B cell (primary cell): ENCODE results near the gene PCNX3. TPM values are rescaled to one million over a fixed set of nuclear protein-coding genes. Genes with fewer than 3 reads are reported as not detected.
A peak's percentile ranks its signal among the peaks of the same experiment; 100 is the strongest.

ENCODE experiments used
- ATAC-seq: fragments of 200-7000 bp; cut with Tn5 transposase; one replicate; pipeline ENCODE4 v1.10.0; 2021; ENCODE audit warnings: low read depth, mild to moderate bottlenecking, moderate number of reproducible peaks, moderate library complexity
- CTCF ChIA-PET: fragments of 350-600 bp; sonication (Branson Sonifier 250); formaldehyde crosslinking; loops from one replicate; lab custom pipeline; 2021; ENCODE audit warnings: antibody characterized with exemption, inconsistent platforms; lab: Charles Lee
- POLR2A ChIA-PET: fragments of 350-600 bp; sonication (Branson Sonifier 250); formaldehyde crosslinking; loops from one replicate; lab custom pipeline; 2021; ENCODE audit warnings: antibody characterized with exemption; lab: Charles Lee
- DNase-seq: peaks from one replicate; pipeline ENCODE4 v3.0.0; 2013
- H2AFZ ChIP-seq: 2 replicates; pipeline ENCODE4 v1.6.1; 2012; ENCODE audit warnings: mild to moderate bottlenecking, low read depth, low read length; ENCODE audit not compliant: insufficient read depth, poor library complexity, severe bottlenecking
- H3K27ac ChIP-seq, 2 donors: 1 replicate in 1 of 2; 2 replicates in 1 of 2; pipeline ENCODE4 v1.5.1; 2012 to 2013; ENCODE audit warnings: low read length in 2 of 2, mild to moderate bottlenecking in 2 of 2, moderate library complexity in 1 of 2
- H3K27me3 ChIP-seq, 4 experiments: fragments of 200-600 bp in 1 of 4; sonication (generic) in 1 of 4; replicated peaks in 1 of 4; 1 replicate in 2 of 4; 2 replicates in 2 of 4; pipeline versions ENCODE4 v1.6.1 to v1.7.0; 2013 to 2016; ENCODE audit warnings: low read length in 3 of 4, mild to moderate bottlenecking in 2 of 4, mixed read lengths in 1 of 4, moderate library complexity in 1 of 4; ENCODE audit not compliant: insufficient read depth in 4 of 4, control insufficient read depth in 3 of 4; ENCODE audit errors: control extremely low read depth in 1 of 4
- H3K36me3 ChIP-seq, 2 experiments: replicated peaks in 1 of 2; 1 replicate in 1 of 2; 2 replicates in 1 of 2; pipeline versions ENCODE4 v1.6.1 to v1.7.1; 2013; ENCODE audit warnings: low read length in 1 of 2; ENCODE audit not compliant: insufficient read depth in 2 of 2, control insufficient read depth in 1 of 2; ENCODE audit errors: control extremely low read depth in 1 of 2, extremely low read depth in 1 of 2
- H3K4me1 ChIP-seq, 2 donors: fragments of 200-600 bp in 1 of 2; sonication (generic) in 1 of 2; 1 replicate in 1 of 2; 2 replicates in 1 of 2; pipeline versions ENCODE4 v1.5.1 to v1.6.1; 2013 to 2017; ENCODE audit warnings: low read length in 2 of 2; ENCODE audit not compliant: control insufficient read depth in 2 of 2, insufficient read depth in 2 of 2
- H3K4me2 ChIP-seq: replicated peaks from 2 replicates; pipeline ENCODE3; 2012; ENCODE audit warnings: mild to moderate bottlenecking, low read depth, low read length; ENCODE audit not compliant: poor library complexity, severe bottlenecking
- H3K4me3 ChIP-seq, 5 experiments: fragments of 200-600 bp in 1 of 5; sonication (generic) in 1 of 5; 1 replicate in 3 of 5; 2 replicates in 2 of 5; pipeline versions ENCODE4 v1.5.1 to v1.7.0; 2011 to 2016; ENCODE audit warnings: low read length in 4 of 5, mild to moderate bottlenecking in 4 of 5, low read depth in 2 of 5, control low read depth in 1 of 5, moderate library complexity in 1 of 5; ENCODE audit not compliant: insufficient read depth in 1 of 5; ENCODE audit errors: control extremely low read depth in 1 of 5, extremely low read depth in 1 of 5
- H3K79me2 ChIP-seq: fragments of 200-600 bp; sonication (generic); one replicate; pipeline ENCODE4 v1.6.0; 2016; ENCODE audit warnings: low read length; ENCODE audit not compliant: control insufficient read depth, insufficient read depth
- H3K9ac ChIP-seq: fragments of 200-600 bp; sonication (generic); 2 replicates; pipeline ENCODE4 v1.6.1; 2017; ENCODE audit warnings: mild to moderate bottlenecking, low read length, moderate library complexity
- H3K9me3 ChIP-seq, 3 donors: one replicate each; pipeline versions ENCODE4 v1.6.1 to v1.7.1; 2013; ENCODE audit warnings: low read length in 2 of 3; ENCODE audit not compliant: control insufficient read depth in 2 of 3, insufficient read depth in 1 of 3; ENCODE audit errors: control extremely low read depth in 1 of 3
- H4K20me1 ChIP-seq: 2 replicates; pipeline ENCODE4 v1.6.0; 2012; ENCODE audit warnings: mild to moderate bottlenecking, low read length; ENCODE audit not compliant: insufficient read depth, control insufficient read depth, poor library complexity, severe bottlenecking
- H3K27ac Mint-ChIP-seq: one replicate; pipeline ENCODE4 v1.8.0; 2021; ENCODE audit warnings: mixed read lengths
- H3K27me3 Mint-ChIP-seq: one replicate; pipeline ENCODE4 v1.8.0; 2021; ENCODE audit warnings: mixed read lengths
- H3K4me1 Mint-ChIP-seq: one replicate; pipeline ENCODE4 v1.8.0; 2021; ENCODE audit warnings: mixed read lengths
- H3K4me3 Mint-ChIP-seq: one replicate; pipeline ENCODE4 v1.8.0; 2021; ENCODE audit warnings: mixed read lengths
- H3K9me3 Mint-ChIP-seq: one replicate; pipeline ENCODE4 v1.8.0; 2022; ENCODE audit warnings: mixed read lengths; ENCODE audit not compliant: insufficient read depth
- CTCF ChIP-seq: fragments of 200-600 bp; IDR thresholded peaks from one replicate; pipeline ENCODE4 v1.8.0; 2022; ENCODE audit warnings: antibody characterized with exemption, mild to moderate bottlenecking
- EZH2 ChIP-seq: IDR thresholded peaks from 2 replicates; pipeline ENCODE4 v1.6.1; 2012; ENCODE audit warnings: borderline replicate concordance, low read depth, mild to moderate bottlenecking, moderate library complexity, low read length; ENCODE audit not compliant: insufficient read depth, poor library complexity, severe bottlenecking
- WGBS: methylation state at CpG from one replicate; pipeline ENCODE4 v1.1.5; 2013; ENCODE audit warnings: missing lambda C conversion rate; ENCODE audit not compliant: insufficient coverage; 5-methylcytosine and 5-hydroxymethylcytosine counted together
- intact Hi-C: fragments of 100-400 bp; cut with micrococcal nuclease; formaldehyde crosslinking; loops from one replicate; pipeline ENCODE4 v1.10.0; 2022
- polyA plus RNA-seq: library from polyadenylated mRNA; depleted of rRNA; stranded (reverse); fragments of >200 nt; gene quantifications from 2 replicates; pipeline ENCODE4 v1.2.3, GENCODE V29; 2012
- total RNA-seq, 2 donors: library from RNA; stranded (reverse); fragments of 120-200 nt in 1 of 2; gene quantifications; 1 replicate in 1 of 2; 2 replicates in 1 of 2; pipeline versions ENCODE4 v1.2.3 to v1.2.4, GENCODE V29; 2013 to 2022

PCNX3 gene
- total and polyA plus RNA-seq, 2 donors (not counting 1 experiment from before 2014, with no cell fraction given), result 61.5 to 62.8 TPM

- peak overlapping the region; percentile 67 for H3K9ac ChIP-seq
- H3K4me3 ChIP-seq, result peak overlapping the region in 4 of 5 experiments; percentile 57 to 74 (median 70)
- H3K4me3 Mint-ChIP-seq, result peak overlapping the region; percentile 96
- H3K27me3 ChIP-seq, result no peaks in the 10 kb centered on the region
- no peaks in the 10 kb centered on the region for H3K27me3 Mint-ChIP-seq
- peaks cover 4% of the 10 kb centered on the region for H3K79me2 ChIP-seq
- 37% methylated on average over 28 of the region's 28 CpGs for WGBS
- no peak overlapping the region for H2AFZ ChIP-seq
- H3K9me3 Mint-ChIP-seq, result no peaks in the 10 kb centered on the region
- intact Hi-C loops, result loop anchor here (1.0 kb wide), 7 partner anchors 11 to 112 kb away; partner anchors contain the start of genes KAT5, PCNX3 and ZNRD2
- H3K4me2 ChIP-seq, result peak overlapping the region; percentile 79
- DNase-seq (no peak), ATAC-seq (no peak)
- ChIA-PET POLR2A (interaction anchor here (0.6 to 4.8 kb wide), 10 partner anchors 8 to 205 kb away, joined by 3 to 116 read pairs (median 6); partner anchors contain the start of genes CFL1, KAT5, PCNX3 and RELA), CTCF (interaction anchor here (1.0 to 5.0 kb wide), 5 partner anchors 12 to 111 kb away, joined by 4 to 50 read pairs (median 18); partner anchors contain the start of genes KAT5, RELA and SIPA1)
- no peak for TF ChIP-seq EZH2
- TF ChIP-seq CTCF, result no peak
- H3K4me1 Mint-ChIP-seq, result peaks cover 51% of the 10 kb centered on the region
- H4K20me1 ChIP-seq, result peaks cover 65% of the 10 kb centered on the region
- peak overlapping the region; percentile 66 to 90 for H3K27ac ChIP-seq
- peaks cover 0 to 77% of the 10 kb centered on the region in 2 experiments for H3K36me3 ChIP-seq
- peaks cover 22 to 44% of the 10 kb centered on the region in 2 donors for H3K4me1 ChIP-seq
- H3K27ac Mint-ChIP-seq, result peak overlapping the region; percentile 98
- H3K9me3 ChIP-seq, result no peaks in the 10 kb centered on the region
These were observed 36.3 kb downstream of the PCNX3 start for GRCh38 chr11:65651589-65652510.
